RWPE1 (cell line): ENCODE results near the gene GOLGA2.

ENCODE experiments used
- CTCF ChIA-PET: fragments of 350-600 bp; sonication (Branson Sonifier 250); formaldehyde crosslinking; extraction: SDS; loops from one replicate; lab custom pipeline; 2021; lab: Yijun Ruan, JAX
- POLR2A ChIA-PET: fragments of 400-600 bp; formaldehyde crosslinking; extraction: SDS; loops from one replicate; lab custom pipeline; 2020; ENCODE audit warnings: antibody characterized with exemption; ENCODE audit not compliant: low non-redundant PET; lab: Yijun Ruan, JAX
- DNase-seq: peaks from one replicate; pipeline ENCODE4 v3.0.0; 2012; ENCODE audit warnings: low spot score
- H3K27ac ChIP-seq: fragments of 450-650 bp; 2 replicates; pipeline ENCODE4 v1.5.1; 2017
- CTCF ChIP-seq: fragments of 450-650 bp; conservative IDR thresholded peaks from 2 replicates; pipeline ENCODE4 v1.5.1; 2017; ENCODE audit warnings: low read depth, mild to moderate bottlenecking

The GOLGA2 gene

GRCh38 chr9:128218518-128219389 lies 57.1 kb downstream of the GOLGA2 start:
- ChIA-PET CTCF (interaction anchor here (1.1 to 1.2 kb wide), 3 partner anchors 15 to 36 kb away, joined by 3 to 6 read pairs (median 4); no protein-coding TSS in a partner anchor), POLR2A (no interaction called here)
- peak; percentile 100 for DNase-seq
- H3K27ac ChIP-seq: peak overlapping the region; percentile 59
- no peak for TF ChIP-seq CTCF

- no peak for DNase-seq
- TF ChIP-seq CTCF: no peak
- peak overlapping the region; percentile 59 for H3K27ac ChIP-seq
- CTCF ChIA-PET: interaction anchor here (1.1 to 1.2 kb wide), 2 partner anchors 17 to 37 kb away, joined by 3 to 6 read pairs; no protein-coding TSS in a partner anchor
- POLR2A ChIA-PET: no interaction called here
Observed at GRCh38 chr9:128218172-128218517, 57.7 kb downstream of the GOLGA2 start.

GRCh38 chr9:128216781-128217553 lies 58.8 kb downstream of the GOLGA2 start:
- TF ChIP-seq CTCF: no peak
- peak overlapping the region; percentile 59; the same call in 1 of the 2 replicates for H3K27ac ChIP-seq
- ChIA-PET CTCF (interaction anchor here (0.5 to 1.0 kb wide), 4 partner anchors 13 to 145 kb away, joined by 3 to 4 read pairs (median 4); partner anchors contain the start of gene DNM1), POLR2A (interaction anchor here (0.6 to 0.7 kb wide), 2 partner anchors 44 to 91 kb away, joined by 3 to 11 read pairs; no protein-coding TSS in a partner anchor)
- no peak for DNase-seq

- ChIA-PET CTCF (interaction anchor here (0.6 to 1.2 kb wide), 4 partner anchors 11 to 80 kb away, joined by 4 read pairs; partner anchors contain the start of gene DNM1), POLR2A (no interaction called here)
- TF ChIP-seq CTCF: no peak
- peak overlapping the region; percentile 64 for H3K27ac ChIP-seq
- DNase-seq: no peak
Observed at GRCh38 chr9:128215491-128216409, 60.1 kb downstream of the GOLGA2 start.

GRCh38 chr9:128214571-128215490 lies 61.0 kb downstream of the GOLGA2 start:
- ChIA-PET POLR2A (no interaction called here), CTCF (interaction anchor here (0.8 to 1.2 kb wide), 3 partner anchors 10 to 81 kb away, joined by 4 to 5 read pairs (median 4); no protein-coding TSS in a partner anchor)
- TF ChIP-seq CTCF: no peak
- peak overlapping the region; percentile 64 for H3K27ac ChIP-seq
- no peak for DNase-seq
